Sigmoid colon (tissue), 7 donors: ENCODE measurements around the gene SLC9A9. TPM values are rescaled to one million over a fixed set of nuclear protein-coding genes. Genes with fewer than 3 reads are reported as not detected.

ENCODE experiments used
- DNase-seq: peaks from one replicate; pipeline ENCODE4 v3.0.0-alpha.2; 2019
- H3K27ac ChIP-seq, 4 donors: fragments of 200-600 bp; sonication (generic); one replicate each; pipeline ENCODE4 v1.5.1; 2016 to 2019; ENCODE audit warnings: mild to moderate bottlenecking in 1 of 4
- H3K27me3 ChIP-seq, 3 donors: fragments of 200-600 bp; sonication (generic); one replicate each; pipeline ENCODE4 v1.5.1; 2019; ENCODE audit warnings: mild to moderate bottlenecking in 1 of 3
- H3K36me3 ChIP-seq, 4 donors: fragments of 200-600 bp; sonication (generic); one replicate each; pipeline ENCODE4 v1.5.1; 2016 to 2019
- H3K4me1 ChIP-seq, 4 donors: fragments of 200-600 bp; sonication (generic); one replicate each; pipeline ENCODE4 v1.5.1; 2017 to 2019
- H3K4me3 ChIP-seq, 4 donors: fragments of 200-600 bp; sonication (generic); one replicate each; pipeline ENCODE4 v1.5.1; 2017 to 2019; ENCODE audit warnings: mild to moderate bottlenecking in 2 of 4, moderate library complexity in 1 of 4
- H3K9me3 ChIP-seq, 4 donors: fragments of 200-600 bp in 3 of 4; sonication (generic) in 3 of 4; one replicate each; pipeline versions ENCODE4 v1.5.1 to v1.6.1; 2013 to 2019
- CTCF ChIP-seq, 4 experiments: fragments of 450-650 bp in 3 of 4; fragments of 200-600 bp in 1 of 4; IDR thresholded peaks; one replicate each; pipeline ENCODE4 v1.5.1; 2016 to 2019; ENCODE audit warnings: antibody characterized with exemption in 4 of 4, mild to moderate bottlenecking in 3 of 4, moderate library complexity in 2 of 4
- EP300 ChIP-seq, 4 donors: sonication (generic); formaldehyde crosslinking; IDR thresholded peaks; one replicate each; pipeline ENCODE4 v1.6.1; 2017; ENCODE audit warnings: antibody characterized with exemption in 4 of 4
- POLR2A ChIP-seq, 2 donors: fragments of 450-650 bp; IDR thresholded peaks; one replicate each; pipeline ENCODE4 v1.6.1; 2016; ENCODE audit warnings: antibody characterized with exemption in 2 of 2, mild to moderate bottlenecking in 2 of 2, moderate library complexity in 2 of 2
- POLR2AphosphoS5 ChIP-seq, 4 donors: sonication (generic); formaldehyde crosslinking; IDR thresholded peaks; one replicate each; pipeline ENCODE4 v1.6.1; 2017; ENCODE audit warnings: antibody characterized with exemption in 4 of 4
- WGBS, 2 donors: extraction: QIAGEN DNeasy Blood & Tissue Kit; methylation state at CpG; one replicate each; pipeline ENCODE4 v1.1.7; 2013; 5-methylcytosine and 5-hydroxymethylcytosine counted together
- intact Hi-C: fragments of 100-400 bp; cut with DNase I; formaldehyde crosslinking; loops from one replicate; pipeline ENCODE4 v1.15.1; 2023
- polyA plus RNA-seq, 3 donors: library from polyadenylated mRNA; stranded (reverse); fragments of 200-250 nt; gene quantifications; one replicate each; pipeline ENCODE4 v1.2.3, GENCODE V29; 2013
- total RNA-seq, 4 donors: library from RNA; depleted of rRNA; stranded (reverse); fragments of >200 nt; gene quantifications; one replicate each; pipeline ENCODE4 v1.1.0, GENCODE V29; 2016
- donor health status: healthy with polysubstance abuse.
- donor health status: Bipolar disorder and iron deficiency.
- donor health status: healthy.

SLC9A9 gene
- total and polyA plus RNA-seq, 7 donors: 2.4 to 29.9 (median 18.9) TPM

DNA sequence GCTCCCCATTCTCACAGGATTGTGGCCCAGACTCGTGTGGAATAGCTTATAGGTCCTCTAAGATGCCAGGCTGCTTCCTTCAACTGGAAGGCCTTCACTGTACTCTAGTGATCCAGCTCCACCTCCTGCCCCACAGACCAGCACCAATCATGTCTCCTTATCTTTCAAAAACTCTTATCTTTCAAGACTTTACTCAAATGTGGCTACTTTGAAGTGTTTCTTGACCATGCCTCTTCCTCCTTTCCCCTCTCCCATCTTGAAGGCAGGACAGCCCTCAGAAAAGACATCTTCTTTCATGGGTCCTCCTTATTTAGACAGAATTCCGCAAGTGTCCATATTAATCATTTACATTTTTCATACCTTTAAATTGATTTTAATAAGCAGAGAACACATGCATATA lies 586.4 kb downstream of the SLC9A9 start:
- TF ChIP-seq POLR2AphosphoS5 (IDR thresholded peaks at IDR 0.05): no peak
- no peak for TF ChIP-seq POLR2A (IDR thresholded peaks at IDR 0.05)
- no peak for TF ChIP-seq CTCF (IDR thresholded peaks at IDR 0.05)
- Histone ChIP-seq H3K27ac (no peak overlapping the region), H3K36me3 (peaks cover 0 to 14% (median 0%) of the 10 kb centered on the region in 4 donors), H3K4me3 (no peak overlapping the region), H3K9me3 (no peaks in the 10 kb centered on the region), H3K27me3 (no peaks in the 10 kb centered on the region), H3K4me1 (no peaks in the 10 kb centered on the region)
- no peak for DNase-seq
- WGBS, 2 donors: 78 to 93% methylated on average over 2 of the region's 2 CpGs
- intact Hi-C loops: no loop called here

- 96 to 98% methylated on average over 4 of the region's 4 CpGs for WGBS, 2 donors
- H3K4me3 ChIP-seq: no peak overlapping the region
- no peaks in the 10 kb centered on the region for H3K36me3 ChIP-seq
- no peaks in the 10 kb centered on the region for H3K9me3 ChIP-seq
- no peaks in the 10 kb centered on the region for H3K27me3 ChIP-seq
- TF ChIP-seq CTCF (IDR thresholded peaks at IDR 0.05): no peak
- TF ChIP-seq EP300 (IDR thresholded peaks at IDR 0.05): no peak
- no peak for TF ChIP-seq POLR2A (IDR thresholded peaks at IDR 0.05)
- no peak for TF ChIP-seq POLR2AphosphoS5 (IDR thresholded peaks at IDR 0.05)
- H3K4me1 ChIP-seq: no peaks in the 10 kb centered on the region
- intact Hi-C loops: no loop called here
- DNase-seq: no peak
- no peak overlapping the region for H3K27ac ChIP-seq
Observed at GRCh38 chr3:143258692-143259091, 589.6 kb downstream of the SLC9A9 start.

DNA sequence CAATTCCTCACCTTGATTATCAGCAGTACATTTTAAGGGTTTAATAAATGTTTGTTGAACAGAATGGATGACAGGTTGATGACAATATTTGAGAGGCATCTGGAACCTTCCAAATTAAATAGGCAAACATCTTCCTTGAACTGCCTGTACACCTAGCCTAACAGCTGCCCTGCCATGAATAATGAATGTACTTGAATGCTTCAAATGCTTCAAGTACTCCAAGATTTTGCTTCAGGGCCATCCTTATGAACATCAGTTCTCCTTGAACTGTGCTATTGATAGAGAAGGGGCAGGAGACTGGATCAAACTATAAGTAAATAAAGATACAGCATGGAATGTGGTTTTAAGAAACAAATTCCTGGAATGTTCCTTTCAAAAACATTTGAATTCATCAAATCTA lies 591.9 kb downstream of the SLC9A9 start:
- Histone ChIP-seq H3K27me3 (no peaks in the 10 kb centered on the region), H3K9me3 (no peaks in the 10 kb centered on the region), H3K27ac (no peak overlapping the region), H3K4me1 (no peaks in the 10 kb centered on the region), H3K36me3 (no peaks in the 10 kb centered on the region), H3K4me3 (no peak overlapping the region)
- TF ChIP-seq EP300 (IDR thresholded peaks at IDR 0.05): no peak
- TF ChIP-seq POLR2AphosphoS5 (IDR thresholded peaks at IDR 0.05): no peak
- no peak for TF ChIP-seq CTCF (IDR thresholded peaks at IDR 0.05)
- TF ChIP-seq POLR2A (IDR thresholded peaks at IDR 0.05): no peak
- DNase-seq: no peak
- intact Hi-C loops: no loop called here

GRCh38 chr3:143255739-143256138 lies 592.5 kb downstream of the SLC9A9 start:
- Histone ChIP-seq H3K9me3 (no peaks in the 10 kb centered on the region), H3K4me3 (no peak overlapping the region), H3K36me3 (no peaks in the 10 kb centered on the region), H3K4me1 (no peaks in the 10 kb centered on the region), H3K27ac (no peak overlapping the region), H3K27me3 (no peaks in the 10 kb centered on the region)
- intact Hi-C loops: no loop called here
- DNase-seq: no peak
- no peak for TF ChIP-seq EP300 (IDR thresholded peaks at IDR 0.05)
- TF ChIP-seq CTCF (IDR thresholded peaks at IDR 0.05): no peak
- no peak for TF ChIP-seq POLR2A (IDR thresholded peaks at IDR 0.05)
- no peak for TF ChIP-seq POLR2AphosphoS5 (IDR thresholded peaks at IDR 0.05)

DNA sequence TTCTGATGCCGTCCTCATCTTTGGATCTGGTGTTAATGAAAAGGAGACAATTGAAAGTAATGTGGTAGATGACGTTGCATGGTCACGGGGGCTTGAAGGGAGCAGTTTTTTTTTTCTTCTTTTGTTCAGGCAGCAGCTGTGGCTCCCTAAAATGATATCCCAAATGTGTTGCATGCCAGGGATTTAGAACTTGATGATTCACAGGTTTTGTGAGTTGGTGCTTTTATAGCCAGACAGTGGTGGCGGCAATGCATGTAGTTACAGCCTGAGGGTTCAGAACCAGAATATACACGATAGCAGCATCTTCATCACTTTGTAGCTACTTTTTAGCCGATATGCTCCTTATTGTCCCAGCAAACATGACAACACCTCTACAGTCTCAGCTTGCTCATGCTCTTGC lies 595.3 kb downstream of the SLC9A9 start:
- TF ChIP-seq POLR2A (IDR thresholded peaks at IDR 0.05) (no peak), EP300 (IDR thresholded peaks at IDR 0.05) (no peak), CTCF (IDR thresholded peaks at IDR 0.05) (no peak), POLR2AphosphoS5 (IDR thresholded peaks at IDR 0.05) (no peak)
- Histone ChIP-seq H3K27me3 (no peaks in the 10 kb centered on the region), H3K4me1 (no peaks in the 10 kb centered on the region), H3K9me3 (no peaks in the 10 kb centered on the region), H3K4me3 (no peak overlapping the region), H3K27ac (no peak overlapping the region), H3K36me3 (no peaks in the 10 kb centered on the region)
- 94 to 95% methylated on average over 6 of the region's 6 CpGs for WGBS, 2 donors
- no peak for DNase-seq
- intact Hi-C loops: no loop called here
